Stimulated activated CD8-positive, alpha-beta memory T cell treated with anti-CD3 and anti-CD28 coated beads, Interleukin-2, amount 100 ng/mL, for 48 hours (primary cell): Measurements from ENCODE around the gene FAM72A.
"Not testable (repeated sequence)": the region's sequence is repeated elsewhere in the genome, so short reads cannot be mapped to it uniquely, and the experiment has no call there.

ENCODE experiments used
- DNase-seq, 2 donors: peaks; one replicate each; pipeline ENCODE4 v3.0.0-alpha.2; 2020; ENCODE audit warnings: low read depth in 2 of 2

The FAM72A gene

DNA sequence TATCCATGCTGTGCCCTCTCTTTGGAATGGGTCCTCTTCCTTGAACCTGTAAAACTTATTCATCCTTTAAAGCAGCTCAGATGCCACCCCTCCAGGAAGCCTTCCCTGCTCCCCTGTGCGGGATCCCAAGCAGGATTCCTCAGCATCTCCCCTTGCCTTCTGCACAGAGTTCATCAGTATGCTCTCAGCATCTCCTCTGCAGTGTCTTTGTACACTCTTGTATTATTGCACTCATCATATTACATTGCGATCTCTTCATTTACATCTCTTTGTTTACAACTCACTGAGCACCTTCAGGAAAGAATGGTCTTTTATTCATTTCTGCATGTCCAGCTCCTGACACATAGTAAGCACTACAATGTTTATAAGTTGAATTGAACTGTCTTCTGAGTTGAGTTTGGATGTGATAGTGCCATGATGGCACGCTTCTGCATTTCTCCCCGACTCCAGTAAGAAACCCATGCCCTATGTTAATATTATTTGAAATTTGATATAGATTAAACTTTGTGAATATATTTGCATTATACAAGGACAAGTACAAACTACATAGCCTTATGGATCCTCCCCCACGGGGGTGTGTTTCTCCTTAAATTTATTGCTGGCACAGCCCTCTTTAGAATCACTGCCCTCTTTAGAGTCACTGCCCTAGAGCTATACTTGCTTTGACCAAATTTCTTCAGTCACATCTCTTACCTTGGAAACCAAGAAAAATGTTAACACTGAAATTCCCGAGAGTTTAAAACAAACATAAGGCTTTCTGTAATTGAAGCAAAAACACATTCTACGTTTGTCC lies 13.2 kb upstream of the FAM72A start:
- not testable (repeated sequence) for DNase-seq

DNA sequence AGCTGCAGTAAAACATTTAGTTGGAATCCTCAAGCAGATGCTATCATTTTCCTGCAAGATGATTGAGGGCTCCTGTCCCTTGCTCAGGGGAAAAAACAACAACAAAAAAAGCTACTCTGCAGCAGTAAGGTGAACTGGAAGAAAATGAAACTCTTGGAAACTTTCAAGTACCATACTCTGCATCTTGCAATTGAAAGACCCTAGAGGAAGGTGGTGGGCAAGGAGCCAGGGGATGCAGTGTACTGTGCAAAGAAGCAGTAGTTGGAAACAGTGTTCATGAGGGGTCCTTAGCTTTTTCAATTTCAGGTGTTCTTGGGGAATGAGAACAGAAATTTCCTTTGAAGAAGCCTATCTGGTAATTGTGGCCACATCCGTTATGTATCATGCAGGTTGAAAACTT lies 8.2 kb upstream of the FAM72A start:
- not testable (repeated sequence) for DNase-seq

DNA sequence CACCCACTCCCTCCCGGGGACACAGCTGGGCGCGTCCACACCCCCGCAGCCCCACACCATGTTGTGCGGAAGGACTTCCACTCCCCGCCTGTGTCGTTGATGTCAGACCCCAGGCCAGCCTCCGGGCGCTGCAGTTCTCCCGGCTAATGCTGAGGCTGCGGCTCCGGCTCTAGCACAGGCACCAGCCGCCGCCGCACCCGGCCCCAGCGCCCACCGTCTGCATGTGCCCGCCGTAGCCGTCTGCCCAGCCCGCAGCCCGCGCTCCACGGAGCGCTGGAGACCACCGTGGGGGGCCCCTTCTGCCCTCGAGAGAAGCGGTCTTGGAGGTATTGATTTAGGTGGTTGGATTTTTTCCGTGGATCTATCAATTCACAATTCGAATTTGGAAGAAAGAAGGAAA lies 2.9 kb upstream of the FAM72A start:
- DNase-seq, result peak in 1 of 2 donors; percentile 7

DNA sequence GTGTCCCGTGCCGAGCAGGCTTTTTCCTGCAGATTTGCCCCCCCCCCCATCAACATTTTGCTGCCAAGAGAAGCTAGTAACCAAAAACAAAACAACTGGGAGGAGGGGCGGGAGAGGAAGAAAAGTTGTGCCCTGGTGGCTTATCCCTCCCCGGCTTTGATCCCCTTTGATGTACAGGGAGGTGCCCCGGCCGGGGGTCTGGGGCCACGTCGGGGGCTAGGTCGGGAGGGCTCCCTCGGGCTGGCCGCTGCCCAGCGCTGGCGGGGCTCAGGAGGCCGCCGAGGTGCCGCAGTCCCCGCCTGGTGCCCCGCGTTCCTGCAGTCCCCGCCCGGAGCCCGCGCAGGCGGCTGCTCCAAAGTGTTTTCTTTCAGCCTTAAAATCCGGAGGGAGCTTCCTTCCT lies 2.2 kb upstream of the FAM72A start:
- not testable (repeated sequence) for DNase-seq

DNA sequence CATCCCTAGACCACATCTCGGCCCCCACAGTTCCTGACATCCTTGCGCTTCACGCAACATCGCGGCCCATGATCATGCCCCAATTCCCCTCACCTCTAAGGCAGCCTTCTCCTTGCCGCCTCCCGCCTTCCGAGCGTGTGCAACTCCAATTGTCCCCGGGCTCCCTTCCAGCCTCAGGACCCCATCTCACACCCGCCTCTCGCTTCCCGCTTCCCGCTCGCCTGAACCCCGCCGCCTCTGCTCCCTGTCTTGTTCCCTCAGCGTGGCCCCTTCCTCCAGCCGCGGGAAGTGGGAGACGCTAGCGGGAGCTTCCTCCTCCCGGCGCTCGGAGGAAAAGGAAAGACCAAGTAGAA lies 1.5 kb upstream of the FAM72A start:
- DNase-seq, result not testable (repeated sequence)

DNA sequence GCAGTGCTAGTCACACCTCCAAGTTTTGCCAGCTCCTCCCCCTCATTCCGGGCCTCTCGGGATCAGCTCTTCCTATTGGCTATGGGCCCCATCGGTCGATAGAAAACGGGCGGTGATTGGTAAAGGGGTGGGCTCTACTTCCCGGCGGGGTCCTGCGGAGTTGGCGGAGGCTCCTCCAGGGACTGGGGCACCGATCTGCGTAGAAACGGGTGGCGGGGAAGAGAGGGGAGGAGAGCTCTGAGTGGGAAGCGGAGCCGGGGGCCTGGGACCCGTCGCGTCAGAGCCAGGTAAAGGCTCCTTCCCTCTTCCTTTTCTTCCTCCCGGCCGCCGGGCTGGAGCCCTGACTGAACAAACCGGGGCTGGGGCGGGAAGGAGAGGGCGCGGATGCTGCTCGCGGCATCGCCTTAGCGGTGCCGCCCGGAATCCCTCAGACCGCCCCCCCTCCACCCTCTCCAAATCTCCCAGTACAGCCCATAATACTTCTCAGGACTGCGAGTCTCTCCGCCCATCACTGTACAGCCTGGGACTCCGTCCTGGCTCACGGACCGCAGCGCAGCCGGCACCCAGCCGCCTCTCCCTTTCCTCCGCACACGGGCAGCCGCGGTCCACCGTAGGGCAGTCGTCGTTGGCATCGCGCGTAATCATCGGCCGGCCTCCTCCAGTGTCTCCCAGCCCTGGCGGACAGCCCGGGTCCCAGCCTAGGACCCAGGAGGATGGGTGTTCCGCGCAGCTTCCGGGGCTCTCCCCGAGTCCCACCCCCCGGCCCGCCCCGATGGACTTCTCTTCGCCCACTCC lies 922 bp upstream of the FAM72A start, which contains the start of gene SRGAP2:
SRGAP2 (plus strand) TSS at position 178 of the 795 bp plus-strand sequence. CDS start 2,430 bp downstream, outside the sequence.
- peak; percentile 23 to 27 for DNase-seq

DNA sequence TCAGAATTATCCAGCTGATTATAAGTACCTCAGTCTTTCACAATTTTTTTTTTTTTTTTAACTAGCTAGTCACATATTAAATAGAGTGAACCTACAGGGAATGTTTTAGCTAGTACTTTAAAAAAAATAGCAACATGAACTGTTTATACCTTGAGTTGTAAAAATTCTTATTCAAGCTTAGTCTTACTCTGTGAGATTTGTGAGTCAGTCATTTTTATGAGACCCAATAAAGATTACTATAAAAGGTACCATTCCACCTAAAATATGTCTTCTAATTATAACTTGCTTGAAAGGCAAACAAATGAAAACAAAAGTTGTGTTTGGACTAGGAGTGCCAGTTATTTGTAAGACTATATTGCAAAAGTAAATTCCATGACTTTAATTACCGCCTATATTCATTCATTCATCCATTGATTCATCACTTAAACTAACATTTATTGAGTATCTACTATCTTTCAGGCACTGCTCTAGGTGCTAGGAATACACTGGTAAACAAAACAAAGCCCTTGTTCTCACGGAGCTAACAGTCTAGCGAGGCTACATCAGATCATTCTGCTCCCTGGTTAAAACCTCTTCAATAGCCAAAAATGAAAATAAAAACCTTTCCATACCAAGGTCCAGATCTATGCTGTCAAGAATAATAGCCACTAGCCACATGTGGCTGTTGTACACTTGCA lies 5.8 kb downstream of the FAM72A start:
- not testable (repeated sequence) for DNase-seq

DNA sequence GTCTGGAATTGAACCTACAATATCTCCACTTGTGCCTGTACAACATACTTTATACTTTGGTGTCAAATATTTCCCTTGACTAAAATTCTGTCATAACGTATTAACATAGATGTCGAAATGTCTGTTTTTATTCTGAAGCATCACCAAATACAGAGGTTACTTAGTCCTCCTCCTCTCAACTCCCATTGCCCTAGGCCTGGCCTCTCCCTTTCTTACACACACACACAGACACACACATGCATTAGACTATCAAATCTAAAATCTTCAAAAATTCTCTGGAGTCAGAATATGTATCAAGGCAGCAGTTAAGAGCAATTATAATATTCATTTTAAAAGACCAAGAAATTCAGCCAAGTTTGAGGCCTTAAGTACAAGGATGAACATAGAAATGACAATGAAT lies 7.5 kb downstream of the FAM72A start:
- DNase-seq, result not testable (repeated sequence)

DNA sequence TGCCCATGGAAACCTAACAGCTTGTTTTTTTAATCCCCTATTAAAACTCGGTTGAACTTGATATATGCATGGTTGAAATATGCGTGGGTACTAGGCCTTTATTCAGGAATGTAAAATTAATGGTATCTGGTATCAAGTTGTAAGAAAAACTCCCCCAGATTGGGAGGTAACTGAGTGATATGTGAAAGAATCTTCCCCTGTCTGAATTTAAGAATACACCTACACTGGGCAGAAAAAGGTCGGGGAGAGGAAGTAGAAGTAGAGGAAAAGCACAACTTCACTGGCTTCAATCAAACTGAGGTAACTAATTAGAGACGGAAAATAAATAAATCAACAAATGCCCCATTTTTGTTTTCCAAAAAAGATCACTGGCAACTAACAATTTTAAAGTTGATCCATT lies 15.8 kb downstream of the FAM72A start:
- not testable (repeated sequence) for DNase-seq

DNA sequence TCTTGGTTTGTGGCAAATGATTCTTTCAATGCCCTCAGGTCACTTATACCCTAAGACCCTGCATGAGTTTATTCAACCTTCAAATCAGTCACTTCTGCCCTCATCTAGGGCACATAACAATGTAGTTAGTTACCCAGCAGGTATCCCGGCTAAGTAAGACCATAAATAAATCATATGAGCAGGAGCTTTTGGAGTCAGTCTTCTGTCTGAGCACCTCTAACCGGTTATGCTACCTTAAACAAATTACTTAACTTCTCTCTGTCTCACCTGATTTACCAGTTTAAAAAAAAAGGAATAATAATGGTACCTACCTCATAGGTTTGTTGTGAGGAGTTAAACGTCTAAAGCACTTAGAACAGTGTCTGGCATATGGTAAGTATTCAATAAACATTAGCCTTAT lies 16.9 kb downstream of the FAM72A start:
- not testable (repeated sequence) for DNase-seq

DNA sequence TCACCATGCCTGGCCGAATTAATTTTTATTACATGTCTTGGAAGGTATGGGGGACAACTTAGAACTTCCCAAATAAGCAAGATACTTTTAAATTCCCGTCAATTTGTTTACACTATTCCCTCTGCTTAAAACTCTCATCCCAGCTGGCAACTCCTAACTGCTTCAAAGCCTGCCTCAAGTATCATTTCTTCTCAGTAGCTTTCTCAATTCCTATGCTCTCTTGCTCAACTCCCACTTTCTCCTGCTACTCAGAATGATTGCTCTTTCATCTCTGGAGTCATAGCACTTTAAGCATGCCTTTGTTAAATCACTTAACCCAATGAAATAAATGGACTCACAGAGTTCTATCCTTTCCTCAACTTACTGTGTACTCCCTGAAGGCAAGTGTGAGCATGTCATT lies 18.9 kb downstream of the FAM72A start:
- not testable (repeated sequence) for DNase-seq

DNA sequence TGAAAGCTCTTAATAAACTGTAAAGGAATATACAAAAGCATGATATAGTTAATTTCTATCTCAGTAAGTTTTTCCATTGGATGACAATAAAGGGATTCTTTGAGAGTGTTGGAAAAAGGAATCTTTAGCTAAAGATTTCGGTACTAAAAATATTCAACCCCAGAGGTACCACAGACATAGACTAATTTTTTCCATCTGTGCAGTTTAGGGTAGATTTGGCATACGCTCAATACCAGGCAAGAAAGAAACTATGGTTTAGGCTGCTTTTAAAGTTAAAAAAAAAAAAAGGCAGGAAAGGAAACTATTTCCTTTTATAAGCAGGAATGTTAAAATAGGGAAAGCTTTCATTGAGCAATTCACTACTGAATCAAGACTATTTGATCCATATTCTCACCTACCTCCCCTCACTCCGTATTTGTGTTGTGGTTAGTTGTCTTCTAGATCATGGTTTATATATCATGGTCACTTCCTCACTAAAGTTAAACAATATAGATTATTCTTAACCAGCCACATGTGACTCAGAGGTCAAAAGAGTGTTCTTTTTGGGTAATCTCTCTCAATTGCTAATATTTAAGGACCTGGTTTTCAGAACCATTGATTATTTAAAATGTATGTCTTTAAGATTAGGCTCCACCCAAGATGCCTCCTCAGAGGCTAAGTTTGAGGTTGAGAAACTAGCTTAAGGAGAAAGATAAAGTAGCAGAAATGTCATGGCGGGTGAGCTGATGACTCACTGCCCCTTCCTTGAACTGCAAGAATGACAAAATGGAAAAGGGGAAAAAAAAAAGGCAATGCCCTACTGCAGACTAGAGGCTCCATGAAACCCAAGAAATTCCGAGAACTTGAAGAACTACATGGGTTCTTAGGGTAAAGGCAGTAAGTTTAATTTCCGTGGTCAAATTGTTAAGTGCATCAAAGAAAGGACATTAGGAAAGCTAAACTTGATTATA lies 20.0 kb downstream of the FAM72A start:
- not testable (repeated sequence) for DNase-seq

DNA sequence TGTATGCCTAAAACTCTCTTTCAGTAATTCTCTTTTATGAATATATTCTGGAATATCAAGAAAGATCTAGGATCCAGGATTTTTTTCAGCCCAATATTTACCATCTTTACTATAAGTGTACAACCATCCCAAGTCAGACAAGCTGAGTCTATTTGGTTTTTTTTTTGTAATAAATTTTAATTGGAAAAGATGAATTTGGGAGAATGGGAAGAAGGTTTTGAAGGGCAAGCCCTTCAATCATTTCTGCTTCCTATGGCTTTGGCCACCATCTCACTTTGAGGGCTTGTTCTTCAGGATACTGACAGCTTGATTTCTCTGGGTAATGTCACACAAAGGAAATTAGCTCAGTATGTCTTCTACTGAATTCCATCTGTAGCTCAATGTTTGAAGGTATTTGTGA lies 23.0 kb downstream of the FAM72A start:
- not testable (repeated sequence) for DNase-seq

DNA sequence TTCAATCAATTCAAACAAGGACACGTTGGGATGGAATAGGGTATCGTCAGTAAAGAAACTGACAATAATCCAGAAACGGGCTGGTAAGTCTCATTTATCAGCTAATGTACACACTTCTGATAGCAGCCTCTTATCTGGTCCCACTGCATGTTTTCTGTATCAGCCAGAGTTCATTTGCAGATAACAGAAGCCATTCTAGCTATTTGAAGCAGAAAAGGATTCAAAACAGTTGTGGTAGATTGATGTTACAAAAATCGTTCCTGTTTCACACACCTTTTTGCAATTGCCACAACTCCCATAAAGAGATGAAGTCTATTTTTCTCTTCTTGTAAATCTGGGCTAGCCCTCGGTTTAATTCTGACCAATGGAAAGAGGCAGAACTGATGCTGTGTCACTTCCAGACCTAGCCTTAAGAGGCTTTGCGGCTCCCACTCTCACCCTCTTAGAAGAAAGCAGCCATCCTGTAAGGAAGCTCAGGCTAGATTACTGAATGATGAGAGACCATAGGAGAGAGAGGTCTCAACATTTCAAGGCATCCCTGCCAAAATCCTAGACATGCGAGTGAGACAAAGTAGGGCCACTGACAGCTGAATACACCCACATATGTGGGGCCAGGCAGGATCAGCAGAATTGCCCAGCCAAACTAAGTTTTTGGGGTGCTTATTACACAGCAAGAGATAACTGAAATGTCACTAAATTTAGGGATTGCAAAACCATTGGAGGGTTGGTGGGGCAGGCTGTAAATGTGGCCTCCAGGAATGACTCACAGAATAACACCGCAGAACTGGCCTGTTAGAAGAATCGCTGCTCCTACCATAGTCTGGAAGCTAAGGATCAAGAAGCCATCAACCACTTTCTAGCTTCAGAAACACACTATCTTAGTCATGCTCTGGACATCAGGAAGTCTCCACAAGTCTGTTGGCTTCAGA lies 24.3 kb downstream of the FAM72A start:
- not testable (repeated sequence) for DNase-seq

DNA sequence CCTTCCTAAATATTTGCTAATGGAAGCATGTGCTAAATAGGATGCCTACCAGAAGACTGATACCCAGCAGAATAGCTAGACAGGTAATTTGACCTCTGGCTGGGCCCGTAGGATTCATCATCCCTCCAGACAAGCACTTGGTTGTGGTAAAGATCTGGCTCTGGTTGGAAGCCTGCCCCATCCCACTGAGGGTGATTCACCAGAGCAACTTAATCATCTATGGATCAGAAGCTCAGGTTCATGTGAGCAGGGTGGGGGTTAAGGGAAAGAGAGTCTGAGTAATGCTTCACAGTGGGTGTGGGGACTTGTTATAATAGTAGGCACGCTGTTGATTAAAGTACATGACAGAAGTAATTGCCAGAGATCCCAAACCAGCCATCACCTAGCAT lies 26.5 kb downstream of the FAM72A start:
- DNase-seq, result peak; percentile 0 to 8

DNA sequence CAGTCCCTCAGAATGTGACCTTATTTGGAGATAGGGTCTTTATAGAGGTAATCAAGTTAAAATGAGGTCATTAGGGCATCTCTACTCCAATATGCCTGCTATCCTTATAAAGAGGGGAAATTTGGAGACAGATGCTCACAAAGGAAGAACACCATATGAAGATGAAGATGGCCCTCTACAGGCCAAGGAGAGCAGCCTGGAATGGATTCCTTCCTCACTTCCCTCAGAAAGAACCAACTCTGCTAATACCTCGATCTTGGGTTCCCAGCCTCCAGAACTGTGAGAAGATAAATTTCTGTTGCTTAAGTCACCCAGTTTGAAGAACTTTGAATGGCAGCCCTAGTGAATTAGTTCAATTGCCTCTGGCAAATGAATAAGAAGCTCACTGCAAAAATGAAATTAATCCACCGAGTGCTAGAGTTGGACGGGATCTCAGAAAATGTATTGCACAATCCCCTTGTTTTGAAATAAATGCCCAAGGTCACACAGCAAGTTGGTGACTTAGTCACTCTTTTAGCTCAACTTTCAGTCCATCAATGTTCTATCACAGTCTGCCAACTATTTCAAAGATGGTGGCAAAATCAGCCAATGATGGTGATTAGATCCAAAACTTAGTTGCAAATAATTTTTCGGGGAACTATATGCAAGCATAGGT lies 27.1 kb downstream of the FAM72A start:
- DNase-seq, result not testable (repeated sequence)

DNA sequence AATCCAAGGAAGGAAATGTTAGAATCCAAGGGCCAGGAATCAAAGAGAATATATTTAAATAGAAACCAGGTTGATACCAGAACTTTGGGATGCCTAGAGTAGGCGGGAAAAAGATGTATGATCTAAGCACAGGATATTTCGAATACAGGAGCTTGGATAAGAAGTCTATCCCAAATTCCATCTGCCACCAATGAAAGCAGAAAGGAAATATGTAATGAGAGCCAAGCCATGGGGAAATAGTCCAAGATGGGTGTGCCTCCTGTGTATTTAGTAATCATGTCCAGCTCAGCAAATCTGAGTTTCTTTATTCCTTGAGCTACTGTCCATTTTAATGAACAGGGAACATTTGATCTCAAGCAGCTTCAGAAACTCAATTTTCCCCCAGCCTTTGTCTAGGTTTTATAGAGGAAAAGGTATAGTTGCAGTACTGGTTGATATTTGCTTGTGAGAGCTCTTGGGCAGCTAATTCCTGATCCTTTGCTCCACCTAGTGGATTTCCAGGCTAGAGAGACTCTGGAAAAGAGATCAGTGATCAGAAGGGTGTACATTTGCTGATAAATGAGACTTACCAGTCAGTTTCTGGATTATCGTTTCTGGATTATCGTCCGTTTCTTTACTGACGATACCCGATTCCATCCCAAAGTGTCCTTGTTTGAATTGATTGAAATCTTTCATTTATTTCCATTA lies 28.3 kb downstream of the FAM72A start:
- not testable (repeated sequence) for DNase-seq

DNA sequence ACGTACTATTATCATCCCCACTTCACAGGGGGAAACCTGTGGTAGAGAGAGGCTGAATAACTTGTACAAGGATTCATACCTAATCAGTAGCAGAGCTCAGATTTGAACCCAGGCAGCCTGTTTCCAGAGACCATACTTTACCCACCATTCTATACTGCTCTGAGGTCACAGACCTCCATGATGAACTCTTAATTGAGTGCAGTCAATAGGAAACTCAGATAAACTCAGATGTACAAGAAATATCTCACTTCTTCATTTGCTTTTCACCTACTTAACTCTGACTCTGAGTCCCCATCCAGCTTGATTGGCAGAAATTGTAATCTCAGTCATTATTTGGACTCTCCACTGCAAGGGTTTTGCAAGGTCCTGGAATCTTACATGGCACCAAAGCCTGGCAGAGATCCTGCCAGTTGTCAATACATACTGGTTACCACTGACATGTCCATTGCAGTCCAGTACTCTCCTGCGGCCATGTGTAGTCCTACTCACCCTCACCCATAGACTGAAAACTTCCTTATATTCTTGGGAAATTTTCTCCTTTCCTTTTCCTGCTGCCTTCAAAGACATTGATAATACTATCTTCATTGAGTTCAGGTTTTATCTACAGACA lies 29.4 kb downstream of the FAM72A start:
- not testable (repeated sequence) for DNase-seq
